Activated CD8-positive, alpha-beta memory T cell treated with anti-CD3 and anti-CD28 coated beads, Interleukin-2, amount 50 U/mL, for 4 hours (primary cell): ENCODE measurements around the gene NUTF2.
"Not testable (repeated sequence)": the region's sequence is repeated elsewhere in the genome, so short reads cannot be mapped to it uniquely, and the experiment has no call there.

Experiments used
- DNase-seq: peaks from one replicate; pipeline ENCODE4 v3.0.0-alpha.2; 2020

The NUTF2 gene

DNA sequence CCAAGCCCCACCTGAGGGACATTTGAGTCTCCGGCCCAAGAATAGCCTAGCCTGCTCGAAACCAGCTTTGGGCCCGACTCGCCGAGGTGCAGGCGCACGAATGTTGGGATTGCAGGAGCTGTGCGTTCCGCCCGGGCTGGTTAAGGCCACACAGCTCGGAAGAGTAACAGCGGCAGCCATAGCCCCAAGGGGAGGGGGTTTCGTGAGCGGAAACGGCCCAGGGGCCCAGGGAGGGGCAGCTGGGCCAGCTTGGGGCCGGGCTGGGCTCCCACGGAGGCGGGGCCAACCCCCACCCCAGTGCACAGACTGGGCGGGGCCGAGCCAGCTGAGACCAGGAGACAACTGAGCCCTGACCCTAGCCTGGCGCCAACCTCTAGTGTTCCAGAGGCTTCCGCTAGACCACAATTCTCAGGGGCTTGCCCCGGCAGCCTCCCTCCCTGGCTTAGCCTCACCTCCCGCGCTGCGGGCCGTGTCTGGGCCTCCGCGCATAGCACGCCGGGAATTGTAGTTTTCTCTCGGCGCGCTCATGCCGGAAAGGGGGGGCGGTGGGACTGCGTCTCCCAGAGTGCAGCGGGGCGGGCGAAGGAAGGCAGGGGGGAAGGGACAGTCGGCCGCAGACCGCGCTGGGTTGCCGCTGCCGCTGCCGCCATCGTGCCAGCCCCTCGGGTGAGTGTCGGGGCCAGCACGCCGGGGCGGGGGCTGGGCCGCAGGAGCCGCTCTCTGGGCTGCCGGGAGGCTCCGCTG, at the start of gene NUTF2:
TSS of gene NUTF2 (plus strand) at position 614 of the 744 bp plus-strand sequence. CDS start 18,198 bp downstream, outside the sequence.
- DNase-seq: peak; percentile 95

DNA sequence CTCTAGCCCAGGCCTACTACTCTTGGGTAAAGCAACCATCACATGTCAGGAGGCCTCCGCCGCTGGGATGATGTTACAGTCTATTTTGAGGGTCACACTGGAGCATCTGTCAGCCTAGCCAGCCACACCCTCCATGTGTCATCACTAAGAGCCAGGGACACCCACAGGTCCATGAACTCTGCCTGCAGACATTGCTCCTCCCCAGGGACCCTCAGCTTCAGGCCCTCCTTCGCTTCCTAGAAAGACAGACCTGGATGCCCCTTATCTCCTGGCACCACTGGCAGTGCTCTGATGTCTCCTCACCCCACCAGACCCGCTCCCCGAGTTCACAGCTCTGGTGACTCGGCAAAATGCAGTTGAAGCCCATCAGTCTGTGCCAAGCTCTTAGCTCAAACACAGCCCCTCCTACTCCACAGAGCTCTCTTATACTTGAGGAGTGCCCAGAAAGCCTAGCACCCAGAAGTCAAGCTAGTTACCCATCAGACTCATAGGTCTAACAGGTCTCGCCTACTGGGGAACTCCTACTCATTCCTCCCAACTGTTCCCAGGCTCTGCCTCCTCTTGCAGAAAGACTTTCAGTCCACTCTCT, 46.3 kb upstream of the NUTF2 start:
- no peak for DNase-seq

DNA sequence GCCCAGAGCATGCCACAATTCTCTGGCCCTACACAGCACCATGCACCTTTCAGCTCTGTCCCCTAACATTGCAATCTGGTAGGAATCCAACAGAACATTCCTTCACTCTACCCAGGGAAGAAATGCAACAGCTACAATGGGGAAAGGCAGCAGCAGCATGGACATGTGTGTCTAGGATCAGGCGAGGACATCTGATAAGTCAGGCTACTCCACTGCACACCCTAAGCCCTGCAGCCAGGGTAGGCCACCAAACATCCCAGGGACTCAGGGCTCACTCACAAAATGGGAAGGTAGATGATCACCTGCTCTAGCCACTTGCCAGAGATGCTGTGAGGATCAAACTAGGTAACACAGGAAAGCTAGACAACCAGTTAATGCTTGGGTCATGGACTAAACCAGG, 45.5 kb upstream of the NUTF2 start:
- no peak for DNase-seq

DNA sequence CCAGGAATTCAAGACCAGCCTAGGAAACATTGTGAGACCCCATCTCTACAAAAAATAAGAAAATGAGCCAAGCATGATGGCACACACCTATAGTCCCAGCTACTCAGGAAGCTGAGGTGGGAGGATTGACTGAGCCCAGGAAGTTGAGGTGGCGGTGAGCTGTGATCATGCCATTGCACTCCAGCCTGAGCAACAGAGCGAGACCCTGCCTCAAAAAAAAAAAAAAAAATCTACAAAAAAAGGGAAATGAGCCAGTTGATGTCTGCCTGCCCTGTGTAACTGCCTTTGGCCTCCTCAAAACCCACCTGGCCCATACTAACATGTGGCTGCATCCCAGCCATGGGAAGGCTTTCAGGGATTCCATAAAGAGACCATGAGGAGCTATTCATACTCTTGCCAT, 44.9 kb upstream of the NUTF2 start:
- DNase-seq: peak; percentile 32

DNA sequence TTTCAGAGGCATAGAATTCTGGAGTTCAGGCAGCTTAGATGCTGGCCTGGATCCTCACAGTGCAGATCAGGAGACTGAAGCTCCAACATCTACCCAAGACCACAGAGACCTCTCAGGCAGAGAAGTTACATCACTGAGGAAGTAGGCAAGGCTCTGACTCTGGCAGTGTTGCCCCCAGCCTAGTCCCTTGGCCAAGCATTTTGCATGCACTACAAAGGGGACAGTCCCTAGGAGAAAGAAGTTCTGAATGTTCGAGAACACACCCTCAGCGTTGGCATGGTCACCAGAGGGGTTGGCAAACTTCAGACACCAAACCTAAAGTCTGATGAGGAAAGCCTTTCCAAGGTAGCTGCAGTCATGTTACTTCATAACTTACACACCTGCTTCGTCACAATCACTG, 42.8 kb upstream of the NUTF2 start:
- DNase-seq: no peak

DNA sequence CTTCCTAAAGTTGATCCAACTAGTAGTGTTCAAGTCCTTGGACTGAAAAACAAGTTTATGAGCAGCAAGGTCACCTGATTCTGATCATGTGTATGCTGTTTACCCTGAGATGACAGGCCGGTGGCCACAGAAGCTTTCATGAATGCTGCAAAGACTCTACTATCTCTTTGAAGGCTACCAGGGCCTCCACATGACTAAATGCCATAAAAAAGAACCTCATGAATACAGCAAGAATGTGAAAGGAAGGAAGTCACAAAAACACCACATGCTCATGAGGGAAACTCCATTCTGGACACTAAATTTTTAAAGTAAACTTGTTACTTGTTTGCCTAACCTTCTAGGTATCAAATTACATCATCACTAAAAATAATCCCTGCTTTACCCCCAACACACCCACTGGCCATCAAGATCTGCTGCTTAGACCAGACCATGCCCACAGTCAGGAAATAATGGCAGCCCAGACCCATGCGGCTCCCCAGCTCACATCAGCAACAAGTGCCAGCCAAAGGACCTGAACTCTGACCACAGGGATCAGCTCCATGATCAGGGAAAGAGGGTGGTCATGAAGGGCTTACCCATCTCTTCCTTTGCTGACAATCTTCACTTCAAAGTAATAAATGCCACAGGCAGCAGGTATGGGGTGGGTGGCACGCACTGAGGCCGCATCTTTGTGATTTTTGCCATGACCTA, 41.7 kb upstream of the NUTF2 start:
- DNase-seq: no peak

DNA sequence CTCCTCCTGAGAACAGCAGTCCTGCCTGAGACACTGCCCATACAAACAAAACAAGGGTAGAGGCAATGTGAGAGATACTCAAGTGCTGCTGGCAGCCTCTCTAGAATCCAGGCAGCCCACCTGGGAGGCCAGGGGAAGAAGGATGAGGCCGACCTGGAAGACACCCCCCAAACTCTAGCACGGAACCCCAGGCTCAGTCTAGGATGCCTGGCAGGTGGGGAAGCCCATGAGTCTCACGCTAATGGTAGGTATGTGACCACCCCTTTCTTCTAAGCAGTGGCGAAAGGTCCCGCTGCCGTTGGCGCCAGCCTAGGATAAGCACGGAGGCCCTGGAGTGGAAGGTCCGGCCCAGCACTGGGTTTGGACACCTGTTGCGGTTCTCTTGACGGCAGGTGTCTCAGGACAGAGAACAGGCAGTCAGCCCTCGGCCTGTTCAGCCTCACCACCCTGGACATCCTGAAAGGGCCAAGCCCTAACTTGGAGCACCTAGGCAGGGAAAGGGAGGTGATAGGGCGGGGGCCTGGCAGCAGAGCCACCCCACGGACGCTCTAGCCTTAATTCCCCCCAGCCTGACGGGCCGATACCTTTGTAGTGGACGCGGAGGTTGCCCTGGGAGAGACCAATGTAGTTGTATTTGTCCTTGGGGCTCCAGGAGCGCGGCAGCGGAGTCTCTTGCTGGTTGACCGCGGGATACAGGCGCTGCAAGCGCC, 40.9 kb upstream of the NUTF2 start:
- DNase-seq: peak; percentile 19

DNA sequence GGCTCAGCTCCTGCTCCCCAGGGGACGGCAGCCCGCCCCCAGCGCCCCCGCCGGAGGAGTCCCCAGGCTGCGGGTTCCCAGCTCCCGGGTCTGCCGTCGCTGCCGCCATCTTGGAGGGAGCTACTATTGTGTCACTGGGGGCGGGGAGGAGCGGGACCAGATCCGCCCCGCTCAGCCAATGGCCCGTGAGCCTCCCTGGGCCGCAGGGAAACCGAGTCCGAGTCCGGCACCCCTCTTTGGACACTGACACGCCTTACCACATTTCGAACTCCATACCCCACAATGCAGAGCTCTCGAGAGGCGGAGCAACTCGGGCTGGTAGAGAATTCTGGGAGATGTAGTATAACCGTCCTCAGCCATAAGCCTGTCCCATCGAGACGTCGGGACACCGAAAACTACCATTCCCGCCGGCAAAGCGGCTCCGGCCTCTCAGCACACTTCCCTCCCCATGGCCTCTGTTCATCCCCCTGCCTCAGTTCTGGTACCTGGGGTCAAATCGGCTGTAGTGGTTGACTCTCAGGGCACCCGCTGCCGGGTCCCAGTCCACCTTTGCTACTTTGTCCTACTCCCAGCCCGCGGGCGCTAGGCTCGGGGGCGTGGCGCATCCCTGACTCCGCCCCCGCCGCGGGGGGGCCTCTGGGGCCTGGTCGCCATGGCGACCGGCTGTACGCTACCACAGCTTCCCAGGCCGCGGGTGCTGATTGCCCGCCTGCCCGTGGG, 40.1 kb upstream of the NUTF2 start, which contains the start of the genes RANBP10 and TSNAXIP1:
TSS of gene RANBP10 (minus strand) at position 133 of the 720 bp plus-strand sequence. CDS start at position 109, 24 bp downstream.
TSS of gene TSNAXIP1 (plus strand) at position 462 of the 720 bp plus-strand sequence. CDS start 261 bp downstream, outside the sequence.
- peak; percentile 92 for DNase-seq

DNA sequence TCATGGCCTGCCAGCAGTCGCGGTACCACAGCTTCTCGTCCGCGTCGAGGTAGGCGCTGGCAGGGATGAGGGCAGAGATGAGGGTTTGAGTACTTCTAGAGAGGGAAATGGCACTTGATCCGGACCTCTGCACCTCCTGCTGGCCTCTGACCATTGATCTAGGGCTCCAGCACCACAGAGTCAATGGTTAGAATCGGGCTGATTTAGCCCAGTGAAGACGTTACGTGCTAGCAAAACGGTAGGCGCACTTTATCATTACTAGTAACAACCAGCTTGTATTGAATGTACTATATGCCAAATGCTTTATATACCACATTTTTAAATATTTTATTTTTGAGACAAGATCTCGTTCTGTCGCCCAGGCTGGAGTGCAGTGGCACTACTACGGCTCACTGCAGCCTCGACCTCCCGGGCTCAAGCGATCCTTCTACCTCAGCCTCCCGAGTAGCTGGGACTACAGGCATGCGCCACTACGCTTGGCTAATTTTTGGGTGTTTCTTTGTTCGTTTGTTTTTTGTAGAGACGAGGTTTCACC, 39.5 kb upstream of the NUTF2 start:
- DNase-seq: no peak

DNA sequence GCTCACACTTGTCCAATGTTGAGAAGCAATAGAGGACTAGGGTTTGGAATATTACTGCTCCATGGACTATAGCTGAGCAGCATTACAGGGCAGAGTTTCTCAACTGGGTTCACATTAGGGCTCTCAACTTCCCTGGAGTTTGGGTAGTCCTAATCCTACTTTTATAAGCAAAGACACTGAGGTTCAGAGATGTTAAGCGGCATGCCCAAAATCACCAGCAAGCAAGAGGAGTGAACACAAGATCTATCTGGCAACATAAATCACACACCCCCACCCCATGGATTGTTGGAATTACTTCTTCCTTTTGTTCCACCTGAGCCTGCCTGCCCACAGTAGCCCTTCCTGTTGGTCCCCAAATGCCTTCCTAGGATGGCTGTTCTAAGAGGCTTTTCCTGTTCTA, 34.8 kb upstream of the NUTF2 start:
- no peak for DNase-seq

DNA sequence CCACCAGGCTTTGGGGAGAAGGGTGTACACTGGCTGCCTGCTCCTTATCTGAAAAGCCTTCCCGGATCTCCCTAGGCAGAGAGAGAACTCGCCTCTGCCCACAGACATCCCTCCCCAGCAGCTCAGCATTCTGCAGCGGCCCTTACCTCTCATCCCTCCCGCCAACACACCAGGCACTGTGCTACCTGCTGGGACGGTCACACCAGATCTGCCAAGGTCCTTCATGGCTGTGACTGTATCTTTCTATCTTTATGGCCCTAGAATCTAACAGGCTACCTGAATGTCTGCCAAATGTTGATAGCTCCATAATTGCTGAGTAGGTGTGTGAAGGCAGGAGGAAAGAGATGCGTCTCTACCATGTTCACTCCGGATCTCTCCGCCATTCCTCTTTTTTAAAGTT, 32.2 kb upstream of the NUTF2 start:
- DNase-seq: no peak

DNA sequence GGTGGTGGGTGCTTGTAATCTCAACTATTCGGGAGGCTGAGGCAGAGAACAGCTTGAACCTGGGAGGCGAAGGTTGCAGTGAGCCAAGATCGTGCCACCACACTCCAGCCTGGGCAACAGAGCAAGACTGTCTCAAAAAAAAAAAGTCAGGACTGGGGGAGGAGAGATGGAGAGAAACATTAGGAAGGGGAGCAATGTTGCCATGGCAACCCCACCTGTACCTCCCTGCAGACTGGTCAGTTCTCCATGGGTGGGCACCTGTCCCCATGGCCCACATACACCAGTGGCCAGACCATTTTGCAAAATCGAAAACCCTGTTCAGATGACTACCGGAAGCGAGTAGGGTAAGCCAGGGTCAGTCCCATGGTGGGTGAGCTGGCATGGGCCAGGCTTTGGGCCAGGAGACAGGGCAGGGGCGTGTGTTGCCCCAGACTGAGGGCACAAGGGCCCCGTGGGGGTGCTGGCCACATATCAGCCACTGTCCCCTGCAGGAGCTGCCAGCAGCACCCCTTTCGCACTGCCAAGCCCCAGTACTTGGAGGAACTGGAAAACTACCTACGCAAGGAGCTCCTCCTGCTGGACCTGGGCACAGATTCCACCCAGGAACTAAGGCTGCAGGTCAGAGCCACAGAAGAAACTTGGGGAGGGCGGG, 26.0 kb upstream of the NUTF2 start:
- no peak for DNase-seq

DNA sequence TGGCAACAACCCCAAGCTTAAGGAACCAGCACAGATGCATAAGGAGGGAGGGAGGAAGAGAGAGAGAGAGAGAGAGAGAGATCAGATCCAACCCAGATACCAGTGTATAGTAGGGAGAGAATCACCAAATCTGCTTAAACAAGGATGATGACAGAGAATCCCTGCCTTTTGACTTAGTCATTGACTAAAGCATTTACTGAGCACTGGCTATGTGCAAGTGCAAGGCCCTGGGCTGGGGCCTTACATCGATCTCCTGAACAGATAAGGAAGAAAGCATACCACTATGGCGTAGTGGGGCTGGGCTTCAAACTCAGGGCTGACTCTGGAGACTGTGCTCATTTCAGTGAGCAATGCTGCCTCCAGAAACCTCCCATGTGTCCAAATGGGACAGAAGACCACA, 24.2 kb upstream of the NUTF2 start:
- no peak for DNase-seq

DNA sequence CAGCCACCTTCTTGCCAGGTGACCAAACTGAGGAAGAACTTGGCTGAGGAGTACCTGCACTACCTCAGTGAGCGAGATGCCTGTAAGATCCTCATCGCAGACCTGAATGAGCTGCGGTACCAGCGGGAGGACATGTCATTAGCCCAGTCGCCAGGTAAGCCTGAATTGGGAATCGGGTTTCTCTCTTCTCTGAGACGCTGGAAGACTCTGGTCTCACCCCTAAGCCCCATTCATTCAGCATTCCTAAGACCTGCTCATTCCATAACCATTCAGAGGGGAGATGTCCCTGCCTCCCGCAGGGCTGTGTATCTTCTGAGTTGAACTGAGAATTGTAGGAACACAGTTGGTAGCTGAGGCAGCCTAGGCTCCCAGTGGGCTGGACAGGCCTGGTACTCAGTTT, 21.6 kb upstream of the NUTF2 start:
- no peak for DNase-seq

DNA sequence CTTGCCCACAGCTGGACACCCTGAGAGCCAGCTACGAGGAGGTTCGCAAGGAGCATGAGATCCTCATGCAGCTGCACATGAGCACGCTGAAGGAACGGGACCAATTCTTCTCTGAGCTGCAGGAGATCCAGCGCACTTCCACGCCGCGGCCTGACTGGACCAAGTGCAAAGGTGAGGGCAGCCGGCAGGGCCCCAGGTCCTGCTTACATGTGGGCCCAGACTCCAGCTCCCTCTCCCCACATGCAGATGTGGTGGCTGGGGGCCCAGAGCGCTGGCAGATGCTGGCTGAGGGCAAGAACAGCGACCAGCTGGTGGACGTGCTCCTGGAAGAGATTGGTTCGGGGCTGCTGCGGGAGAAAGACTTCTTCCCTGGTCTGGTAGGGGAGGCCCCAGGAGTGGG, 20.8 kb upstream of the NUTF2 start:
- no peak for DNase-seq

DNA sequence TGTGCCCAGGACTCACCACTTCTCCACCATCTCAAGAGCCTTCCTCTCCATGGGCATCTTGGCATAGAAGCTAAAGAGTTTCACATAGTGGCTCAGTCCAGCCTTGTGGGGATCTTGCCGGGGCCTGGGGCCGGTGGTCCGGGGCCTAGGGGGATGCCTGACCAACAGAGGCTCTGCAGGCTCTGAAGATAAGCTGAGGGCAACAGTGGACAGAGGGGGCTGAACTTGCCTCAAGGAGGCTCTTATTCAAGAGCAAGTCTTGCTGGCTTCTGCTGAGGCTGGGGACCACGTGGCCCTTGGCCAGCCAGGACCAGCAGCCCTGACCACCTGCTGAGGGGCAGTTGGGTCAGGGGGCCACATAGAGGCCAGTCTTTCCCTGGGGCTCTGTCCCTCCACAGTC, 18.1 kb upstream of the NUTF2 start:
- no peak for DNase-seq

DNA sequence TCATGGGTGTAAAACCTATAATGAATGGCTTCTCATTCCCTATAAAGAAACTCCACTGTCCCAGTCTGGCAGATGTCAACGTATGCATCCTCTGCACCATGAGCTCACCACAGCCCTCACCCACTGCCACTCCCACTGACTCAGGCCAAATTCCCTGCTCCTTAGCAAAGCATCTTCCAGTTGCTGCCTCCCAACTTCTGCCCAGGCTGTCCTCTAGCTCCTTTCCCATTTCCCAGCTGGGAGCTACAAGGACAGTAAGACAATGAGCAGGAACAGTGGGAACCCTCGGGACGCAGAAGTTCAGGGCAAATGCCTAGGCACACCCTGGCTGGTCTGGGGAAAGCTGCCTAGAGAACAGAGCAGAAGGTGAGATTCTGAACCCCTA, 13.7 kb upstream of the NUTF2 start:
- no peak for DNase-seq

DNA sequence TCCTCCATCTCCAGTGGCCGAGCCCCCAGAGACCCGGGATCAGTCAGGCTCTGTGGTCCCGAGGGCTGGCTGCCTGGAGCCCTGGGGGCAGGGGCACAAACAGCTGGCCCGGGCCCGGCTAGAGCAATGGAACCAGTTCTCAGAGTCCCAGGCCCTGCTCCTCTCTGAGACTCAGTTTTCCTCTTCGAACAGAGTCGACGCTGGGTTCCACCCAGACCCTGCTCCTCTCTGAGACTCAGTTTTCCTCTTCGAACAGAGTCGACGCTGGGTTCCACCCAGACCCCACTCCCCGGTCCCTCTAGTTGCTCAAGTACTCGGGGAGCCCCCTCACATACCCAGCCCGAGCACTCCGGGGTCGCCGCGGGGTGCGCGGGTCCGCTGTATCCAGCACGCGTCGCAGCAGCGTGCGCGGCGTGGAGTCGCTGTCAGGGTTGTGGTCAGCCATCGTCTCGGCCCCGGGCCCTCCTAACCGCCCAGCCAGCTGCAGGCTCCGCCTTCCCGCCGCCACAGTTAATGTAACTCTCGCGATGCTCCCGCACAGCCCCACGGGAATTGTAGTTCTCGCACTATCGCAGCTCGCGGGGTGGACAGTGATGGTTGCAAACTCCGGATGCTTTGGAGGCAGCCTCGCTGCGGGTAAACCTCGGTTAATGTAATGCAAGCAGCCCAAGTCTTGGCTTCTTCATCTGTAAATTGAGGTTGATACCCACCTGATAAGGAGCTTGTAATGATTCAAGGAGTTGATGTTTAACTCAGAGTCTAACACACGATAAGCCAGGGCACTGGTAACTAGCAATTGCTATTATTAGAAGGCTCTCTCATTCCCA, 13.1 kb upstream of the NUTF2 start:
- peak; percentile 92 for DNase-seq

DNA sequence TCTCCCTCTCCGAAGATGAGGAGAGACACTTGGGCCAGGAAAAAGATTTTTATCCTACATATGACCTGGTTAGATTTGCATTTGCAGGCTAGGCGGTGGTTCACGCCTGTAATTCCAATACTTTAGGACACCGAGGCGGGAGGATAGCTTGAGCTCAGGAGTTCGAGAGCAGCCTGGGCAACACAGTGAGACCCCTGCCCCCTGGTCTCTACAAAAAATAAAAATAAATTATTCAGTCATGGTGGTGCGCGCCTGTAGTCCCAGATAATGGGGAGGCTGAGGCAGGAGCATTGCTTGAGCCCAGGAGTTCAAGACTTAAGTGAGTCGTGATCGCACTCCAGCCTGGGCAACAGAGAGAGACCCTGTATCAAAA, 12.5 kb upstream of the NUTF2 start:
- DNase-seq: no peak

DNA sequence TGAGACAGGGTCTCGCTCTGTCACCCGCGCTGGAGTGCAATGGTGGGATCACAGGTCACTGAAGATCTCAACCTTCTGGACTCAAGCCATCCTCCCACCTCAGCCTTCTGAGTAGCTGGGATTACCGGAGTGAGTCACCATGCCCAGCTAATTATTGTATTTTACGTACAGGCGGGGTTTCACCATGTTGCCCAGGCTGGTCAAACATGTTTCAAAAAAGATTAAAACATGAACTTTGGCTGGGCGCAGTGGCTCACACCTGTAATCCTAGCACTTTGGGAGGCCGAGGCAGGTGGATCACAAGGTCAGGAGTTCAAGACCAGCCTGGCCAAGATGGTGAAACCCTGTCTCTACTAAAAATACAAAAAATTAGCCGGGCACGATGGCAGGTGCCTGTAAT, 9.5 kb upstream of the NUTF2 start:
- DNase-seq: not testable (repeated sequence)

DNA sequence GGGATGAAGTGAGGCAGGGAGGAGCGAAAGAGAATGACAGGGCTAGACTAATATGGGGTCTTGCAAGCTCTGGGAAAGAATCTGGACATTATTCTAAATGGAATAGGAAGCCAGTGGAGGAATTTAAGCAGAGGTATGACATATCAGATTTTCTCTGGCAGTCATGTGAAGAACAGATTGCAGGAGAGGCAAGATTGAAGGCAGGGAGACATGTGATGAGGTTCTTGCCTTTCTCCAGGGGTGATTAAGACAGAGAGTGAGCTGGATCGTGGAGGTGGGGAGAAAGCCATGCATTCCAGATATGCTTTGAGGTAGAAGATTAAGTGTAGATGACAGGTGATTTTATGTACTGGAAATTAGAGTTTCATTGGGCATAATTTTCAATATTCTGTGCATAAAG, 8.9 kb upstream of the NUTF2 start:
- DNase-seq: no peak
